ENCODE data around the gene COL4A1. TPM values are rescaled to one million over a fixed set of nuclear protein-coding genes. Genes with fewer than 3 reads are reported as not detected.

Gene COL4A1
- total and polyA plus RNA-seq, 4 donors = 162 to 377 (median 214) TPM

DNA sequence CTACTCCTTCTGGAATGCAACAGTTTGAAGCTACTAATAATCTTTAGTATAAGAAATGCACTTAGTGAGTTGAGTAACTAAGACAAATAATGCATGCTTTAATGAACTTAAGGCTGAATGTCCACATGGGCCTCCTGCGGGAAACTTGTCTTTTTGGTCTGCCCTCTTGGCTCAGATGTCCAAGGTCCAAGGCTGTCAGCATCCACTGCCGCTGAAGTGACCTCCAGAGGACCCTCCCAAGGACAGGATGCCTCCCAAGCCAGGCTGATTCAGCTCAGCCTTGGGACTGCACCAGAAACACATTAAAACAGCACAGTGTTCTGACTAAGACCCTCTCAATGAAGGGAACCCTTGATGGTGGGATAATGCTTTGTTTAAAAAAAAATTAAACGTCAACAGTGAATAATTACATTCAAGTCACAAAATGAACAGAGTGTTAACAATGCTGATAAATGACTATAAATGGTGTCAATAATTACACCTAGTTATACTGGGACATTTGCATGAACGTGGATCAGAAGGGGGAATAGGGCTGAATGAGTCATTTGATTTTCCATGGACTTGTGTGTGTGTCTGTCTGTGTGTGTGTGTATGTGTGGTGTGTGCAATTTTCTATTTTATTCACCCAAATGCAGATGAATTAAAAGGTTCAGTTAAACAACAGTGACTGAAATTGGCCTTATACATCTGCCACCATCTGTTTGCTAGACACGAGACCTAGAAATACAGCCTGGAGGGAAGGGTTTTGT lies 150.5 kb downstream of the COL4A1 start:
- 31% methylated on average over 2 of the region's 5 CpGs for whole genome bisulfite sequencing (ENCODE audit: insufficient coverage)
- peaks cover 6% of the 10 kb centered on the region for H3K36me3 ChIP-seq (ENCODE audit: control insufficient read depth, insufficient read depth, low read length)
- H3K4me1 ChIP-seq (ENCODE audit: control insufficient read depth, insufficient read depth, low read length) = peaks cover 9% of the 10 kb centered on the region
- peak in 2 of 6 donors; percentile 34 to 42 for DNase-seq (ENCODE audit: low read depth in 4 of 6, low spot score in 6 of 6)
- no peaks in the 10 kb centered on the region for H3K27me3 ChIP-seq (ENCODE audit: control insufficient read depth, insufficient read depth, low read length)
- no peaks in the 10 kb centered on the region for H3K9me3 ChIP-seq (ENCODE audit: control insufficient read depth, insufficient read depth, low read length)
- no peak overlapping the region for H3K4me3 ChIP-seq (ENCODE audit: low read depth, low read length)
- H3K27ac ChIP-seq (ENCODE audit: low read depth, low read length) = no peak overlapping the region

DNA sequence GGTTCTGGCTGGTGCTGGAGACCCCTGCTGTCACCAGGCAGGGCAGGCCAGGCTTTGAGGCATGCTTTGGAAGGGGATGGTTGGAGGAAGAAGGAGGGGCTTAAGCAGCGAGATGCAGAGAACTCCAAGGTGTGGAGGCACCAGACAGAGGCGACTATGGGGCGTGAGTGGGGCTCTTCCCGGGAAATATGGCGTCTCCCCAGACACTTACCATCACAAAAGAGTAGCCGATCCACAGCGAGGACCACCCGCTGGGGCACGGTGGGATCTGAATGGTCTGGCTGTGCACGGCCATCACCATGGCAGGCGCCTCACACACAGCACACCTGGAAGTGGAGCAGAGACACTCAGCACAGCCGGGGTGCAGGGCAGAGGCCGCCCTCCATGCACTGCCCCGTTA lies 151.9 kb downstream of the COL4A1 start:
- H3K4me1 ChIP-seq (ENCODE audit: control insufficient read depth, insufficient read depth, low read length) = peaks cover 9% of the 10 kb centered on the region
- no peak for DNase-seq (ENCODE audit: low read depth in 4 of 6, low spot score in 6 of 6)
- H3K4me3 ChIP-seq (ENCODE audit: low read depth, low read length) = no peak overlapping the region
- 82% methylated on average over 13 of the region's 14 CpGs for WGBS (ENCODE audit: insufficient coverage)
- no peak overlapping the region for H3K27ac ChIP-seq (ENCODE audit: low read depth, low read length)
- peaks cover 10% of the 10 kb centered on the region for H3K36me3 ChIP-seq (ENCODE audit: control insufficient read depth, insufficient read depth, low read length)
- no peaks in the 10 kb centered on the region for H3K9me3 ChIP-seq (ENCODE audit: control insufficient read depth, insufficient read depth, low read length)
- H3K27me3 ChIP-seq (ENCODE audit: control insufficient read depth, insufficient read depth, low read length) = no peaks in the 10 kb centered on the region

DNA sequence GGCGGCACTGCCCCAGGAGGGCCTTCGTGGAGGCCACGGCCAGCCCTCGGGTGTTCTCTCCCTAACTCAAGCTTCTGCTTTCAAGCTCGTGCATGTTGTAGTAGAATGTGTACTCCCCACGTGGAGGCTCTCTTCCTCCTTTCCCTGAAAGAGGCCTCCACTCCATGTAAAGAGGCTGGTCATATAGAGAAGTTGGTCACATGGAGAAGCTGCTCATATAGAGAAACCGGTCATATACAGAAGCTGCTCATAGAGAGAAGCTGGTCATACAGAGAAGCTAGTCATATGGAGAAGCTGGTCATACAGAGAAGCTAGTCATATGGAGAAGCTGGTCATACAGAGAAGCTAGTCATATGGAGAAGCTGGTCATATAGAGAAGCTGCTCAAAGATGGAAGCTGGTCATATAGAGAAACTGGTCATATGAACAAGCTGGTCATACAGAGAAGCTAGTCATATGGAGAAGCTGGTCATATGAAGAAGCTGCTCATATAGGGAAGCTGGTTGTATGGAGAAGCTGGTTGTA lies 152.5 kb downstream of the COL4A1 start:
- H3K9me3 ChIP-seq (ENCODE audit: control insufficient read depth, insufficient read depth, low read length) = no peaks in the 10 kb centered on the region
- no peak for DNase-seq (ENCODE audit: low read depth in 4 of 6, low spot score in 6 of 6)
- H3K27me3 ChIP-seq (ENCODE audit: control insufficient read depth, insufficient read depth, low read length) = no peaks in the 10 kb centered on the region
- H3K36me3 ChIP-seq (ENCODE audit: control insufficient read depth, insufficient read depth, low read length) = peaks cover 10% of the 10 kb centered on the region
- WGBS (ENCODE audit: insufficient coverage) = 80% methylated on average over 3 of the region's 7 CpGs
- H3K27ac ChIP-seq (ENCODE audit: low read depth, low read length) = no peak overlapping the region
- peaks cover 9% of the 10 kb centered on the region for H3K4me1 ChIP-seq (ENCODE audit: control insufficient read depth, insufficient read depth, low read length)
- H3K4me3 ChIP-seq (ENCODE audit: low read depth, low read length) = no peak overlapping the region

DNA sequence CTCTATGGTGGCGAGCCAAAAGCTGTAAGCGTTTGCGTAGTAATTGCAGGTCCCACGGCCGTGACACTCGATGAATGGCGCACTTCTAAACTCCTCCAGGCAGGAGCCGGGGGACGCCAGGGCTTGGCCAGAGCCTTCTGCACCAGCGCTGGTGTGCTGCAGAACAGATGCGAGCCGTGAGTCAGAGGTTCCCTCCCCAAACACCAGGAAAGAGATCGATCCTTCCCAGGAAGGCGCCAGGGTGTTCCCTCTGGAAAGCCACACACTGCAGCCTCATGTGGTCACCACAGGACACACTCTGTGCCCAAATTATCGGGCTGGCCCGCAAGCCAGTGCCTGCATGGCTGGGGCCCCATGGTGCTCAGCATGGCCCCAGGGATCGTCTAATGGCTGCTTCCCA lies 154.6 kb downstream of the COL4A1 start:
- Histone ChIP-seq H3K27ac (ENCODE audit: low read depth, low read length) (no peak overlapping the region), H3K27me3 (ENCODE audit: control insufficient read depth, insufficient read depth, low read length) (no peaks in the 10 kb centered on the region), H3K9me3 (ENCODE audit: control insufficient read depth, insufficient read depth, low read length) (no peaks in the 10 kb centered on the region), H3K4me3 (ENCODE audit: low read depth, low read length) (no peak overlapping the region), H3K4me1 (ENCODE audit: control insufficient read depth, insufficient read depth, low read length) (peaks cover 6% of the 10 kb centered on the region), H3K36me3 (ENCODE audit: control insufficient read depth, insufficient read depth, low read length) (peaks cover 10% of the 10 kb centered on the region)
- WGBS (ENCODE audit: insufficient coverage) = 87% methylated on average over 17 of the region's 17 CpGs
- DNase-seq (ENCODE audit: low read depth in 4 of 6, low spot score in 6 of 6) = no peak

DNA sequence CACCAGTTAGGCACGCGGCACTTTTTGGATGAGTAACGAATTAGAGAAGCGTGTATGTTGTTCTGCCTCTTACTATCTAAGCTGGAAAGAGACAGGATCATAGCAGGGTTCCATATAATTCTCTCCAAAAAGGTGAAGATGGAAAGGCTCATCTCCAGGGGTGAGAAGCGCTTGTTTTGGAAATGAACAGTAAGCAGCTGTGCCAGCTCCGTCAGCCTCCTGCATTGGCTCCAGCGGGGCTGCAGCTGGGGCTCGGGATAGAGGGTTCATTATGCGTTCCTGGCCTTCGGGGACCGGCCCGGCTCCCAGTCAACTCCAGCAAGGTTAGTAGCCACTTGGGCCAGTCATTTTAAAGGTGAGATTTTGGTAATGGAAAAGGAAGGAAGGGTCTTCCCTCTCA lies 155.5 kb downstream of the COL4A1 start:
- H3K4me3 ChIP-seq (ENCODE audit: low read depth, low read length) = no peak overlapping the region
- 41% methylated on average over 9 of the region's 12 CpGs for WGBS (ENCODE audit: insufficient coverage)
- no peaks in the 10 kb centered on the region for H3K9me3 ChIP-seq (ENCODE audit: control insufficient read depth, insufficient read depth, low read length)
- no peak overlapping the region for H3K27ac ChIP-seq (ENCODE audit: low read depth, low read length)
- peaks cover 6% of the 10 kb centered on the region for H3K4me1 ChIP-seq (ENCODE audit: control insufficient read depth, insufficient read depth, low read length)
- DNase-seq (ENCODE audit: low read depth in 4 of 6, low spot score in 6 of 6) = peak in 2 of 6 donors; percentile 35 to 43
- H3K27me3 ChIP-seq (ENCODE audit: control insufficient read depth, insufficient read depth, low read length) = no peaks in the 10 kb centered on the region
- H3K36me3 ChIP-seq (ENCODE audit: control insufficient read depth, insufficient read depth, low read length) = peaks cover 10% of the 10 kb centered on the region

DNA sequence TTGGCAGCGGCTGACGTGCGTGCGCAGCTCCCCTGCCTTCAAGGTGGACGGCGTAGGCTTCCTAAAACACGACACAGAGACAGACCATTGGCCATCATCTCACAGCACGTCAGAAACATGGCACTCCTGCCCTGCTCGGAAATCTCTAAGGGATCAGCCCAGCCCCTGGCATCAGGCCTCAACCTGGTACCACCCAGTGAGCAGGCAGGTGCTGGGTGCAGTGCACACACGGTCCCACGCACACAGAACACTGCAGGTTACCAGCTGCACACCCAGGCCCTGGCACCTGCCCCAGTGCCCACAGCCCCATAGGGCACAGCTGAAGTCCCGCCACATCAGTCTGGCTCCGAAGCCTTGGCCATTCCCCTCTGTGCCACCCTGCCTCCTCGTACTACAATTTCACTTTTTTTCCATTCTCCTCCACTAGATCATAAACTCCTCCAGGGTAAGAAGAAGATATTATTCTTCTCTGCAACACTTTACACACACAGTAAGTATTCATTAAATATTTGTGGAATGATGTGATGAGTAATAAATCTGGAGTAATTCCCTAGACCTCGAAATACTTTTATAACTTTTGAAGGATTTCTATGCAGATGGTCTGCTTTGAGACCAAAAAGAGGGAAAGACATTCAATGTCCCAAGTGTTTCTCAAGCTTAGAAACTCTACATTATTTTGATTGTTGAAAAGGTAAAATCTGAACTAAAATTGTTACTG lies 156.4 kb downstream of the COL4A1 start:
- no peak for DNase-seq (ENCODE audit: low read depth in 4 of 6, low spot score in 6 of 6)

DNA sequence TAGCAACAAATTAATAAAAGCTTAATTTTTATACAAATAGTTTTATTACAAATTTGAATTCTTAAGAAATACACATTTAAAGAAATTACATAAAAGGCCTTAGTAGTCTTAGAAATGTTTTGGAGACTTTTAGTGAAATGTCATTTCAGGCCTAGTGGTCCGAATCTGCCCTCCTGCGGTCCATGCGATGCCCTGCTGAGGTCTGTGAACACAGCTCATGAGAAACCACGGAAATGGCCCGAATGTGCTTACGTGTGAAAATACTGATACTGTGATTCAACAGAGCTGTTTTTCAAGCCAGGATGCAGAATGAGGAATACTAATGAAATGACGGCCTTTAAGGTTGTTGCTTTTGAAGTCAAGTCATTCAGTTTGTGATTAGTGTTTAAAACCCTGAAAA lies 157.9 kb downstream of the COL4A1 start:
- Histone ChIP-seq H3K9me3 (ENCODE audit: control insufficient read depth, insufficient read depth, low read length) (no peaks in the 10 kb centered on the region), H3K36me3 (ENCODE audit: control insufficient read depth, insufficient read depth, low read length) (peaks cover 4% of the 10 kb centered on the region), H3K27me3 (ENCODE audit: control insufficient read depth, insufficient read depth, low read length) (no peaks in the 10 kb centered on the region), H3K27ac (ENCODE audit: low read depth, low read length) (no peak overlapping the region), H3K4me1 (ENCODE audit: control insufficient read depth, insufficient read depth, low read length) (no peaks in the 10 kb centered on the region), H3K4me3 (ENCODE audit: low read depth, low read length) (no peak overlapping the region)
- peak in 1 of 6 donors; percentile 47 for DNase-seq (ENCODE audit: low read depth in 4 of 6, low spot score in 6 of 6)
- 63% methylated on average over 6 of the region's 7 CpGs for WGBS (ENCODE audit: insufficient coverage)

More for the DNA sequence above, 156.4 kb downstream of the COL4A1 start:
- 90% methylated on average over 13 of the region's 15 CpGs for WGBS (ENCODE audit: insufficient coverage)
- peaks cover 10% of the 10 kb centered on the region for H3K36me3 ChIP-seq (ENCODE audit: control insufficient read depth, insufficient read depth, low read length)
- H3K27me3 ChIP-seq (ENCODE audit: control insufficient read depth, insufficient read depth, low read length) = no peaks in the 10 kb centered on the region
- H3K4me3 ChIP-seq (ENCODE audit: low read depth, low read length) = no peak overlapping the region
- H3K9me3 ChIP-seq (ENCODE audit: control insufficient read depth, insufficient read depth, low read length) = no peaks in the 10 kb centered on the region
- no peaks in the 10 kb centered on the region for H3K4me1 ChIP-seq (ENCODE audit: control insufficient read depth, insufficient read depth, low read length)
- H3K27ac ChIP-seq (ENCODE audit: low read depth, low read length) = no peak overlapping the region

DNA sequence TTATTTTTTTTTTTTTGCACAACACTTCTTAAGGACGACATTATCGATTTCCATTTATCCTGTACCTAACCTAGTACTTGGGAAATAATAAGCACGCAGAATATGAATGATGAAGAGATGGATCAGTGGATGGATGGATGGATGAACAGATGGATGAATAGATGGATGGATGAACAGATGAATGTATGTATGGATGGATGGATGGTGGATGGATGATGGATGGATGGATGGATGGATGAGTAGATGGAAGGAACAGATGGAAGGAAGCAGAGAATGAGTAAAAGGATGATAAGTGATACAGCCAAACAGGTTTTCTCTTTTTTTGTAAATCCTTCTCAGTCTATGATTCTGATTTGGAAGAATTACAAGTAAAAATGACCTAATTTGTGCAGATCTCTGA lies 166.9 kb downstream of the COL4A1 start:
- no peaks in the 10 kb centered on the region for H3K36me3 ChIP-seq (ENCODE audit: control insufficient read depth, insufficient read depth, low read length)
- H3K27me3 ChIP-seq (ENCODE audit: control insufficient read depth, insufficient read depth, low read length) = peaks cover 3% of the 10 kb centered on the region
- H3K27ac ChIP-seq (ENCODE audit: low read depth, low read length) = no peak overlapping the region
- H3K9me3 ChIP-seq (ENCODE audit: control insufficient read depth, insufficient read depth, low read length) = peaks cover 4% of the 10 kb centered on the region
- DNase-seq (ENCODE audit: low read depth in 4 of 6, low spot score in 6 of 6) = no peak
- WGBS (ENCODE audit: insufficient coverage) = no CpG with 5 or more reads among the region's 3 CpGs
- H3K4me1 ChIP-seq (ENCODE audit: control insufficient read depth, insufficient read depth, low read length) = peaks cover 23% of the 10 kb centered on the region
- no peak overlapping the region for H3K4me3 ChIP-seq (ENCODE audit: low read depth, low read length)

DNA sequence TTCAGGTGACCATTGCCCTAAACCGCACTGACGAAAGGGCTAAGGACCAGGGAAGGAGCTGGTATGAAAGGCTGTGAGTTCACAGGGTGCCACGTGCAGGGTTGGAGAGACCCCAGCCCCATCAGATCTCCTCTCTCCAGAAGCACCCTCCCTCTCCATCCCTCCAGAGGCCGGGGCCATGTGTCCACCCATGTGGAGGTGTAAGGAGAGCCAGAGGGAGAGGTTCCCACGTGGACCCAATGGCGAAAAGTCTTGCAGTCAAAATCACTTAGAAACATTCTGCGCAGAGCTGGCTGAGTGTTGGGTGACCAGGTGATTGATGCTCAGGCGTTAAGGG lies 168.3 kb downstream of the COL4A1 start:
- H3K36me3 ChIP-seq (ENCODE audit: control insufficient read depth, insufficient read depth, low read length) = no peaks in the 10 kb centered on the region
- DNase-seq (ENCODE audit: low read depth in 4 of 6, low spot score in 6 of 6) = peak in 1 of 6 donors; percentile 21
- peak overlapping the region; percentile 31 for H3K4me3 ChIP-seq (ENCODE audit: low read depth, low read length)
- 5% methylated on average over 4 of the region's 8 CpGs for WGBS (ENCODE audit: insufficient coverage)
- no peak overlapping the region for H3K27ac ChIP-seq (ENCODE audit: low read depth, low read length)
- H3K9me3 ChIP-seq (ENCODE audit: control insufficient read depth, insufficient read depth, low read length) = peaks cover 4% of the 10 kb centered on the region
- H3K4me1 ChIP-seq (ENCODE audit: control insufficient read depth, insufficient read depth, low read length) = peaks cover 23% of the 10 kb centered on the region
- H3K27me3 ChIP-seq (ENCODE audit: control insufficient read depth, insufficient read depth, low read length) = peaks cover 3% of the 10 kb centered on the region
